ENCODE data around the gene HERC2. TPM values are rescaled to one million over a fixed set of nuclear protein-coding genes. Genes with fewer than 3 reads are reported as not detected.

HERC2 gene
- polyA plus RNA-seq, 1 of the 3 experiments (the other 2 are of a cell fraction), result 22.3 TPM

DNA sequence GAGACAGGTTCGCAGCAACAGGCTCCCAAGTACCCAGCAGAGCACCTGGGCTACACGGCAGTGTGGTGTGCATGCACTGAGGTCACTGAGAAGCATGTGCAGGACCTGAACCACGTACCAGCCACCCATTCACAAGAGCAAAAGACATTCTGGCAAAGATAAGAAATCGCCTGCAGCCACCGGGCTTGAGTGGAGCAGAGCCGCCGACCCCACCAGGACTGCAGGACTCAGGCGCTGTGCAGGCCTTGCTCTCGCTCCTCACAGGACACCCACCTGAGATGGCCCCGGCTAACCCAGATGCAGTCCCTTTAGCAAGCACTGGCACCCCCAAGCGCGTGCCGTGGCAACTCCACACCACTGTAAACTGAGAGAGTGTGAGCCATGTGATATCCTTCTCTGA lies 190.6 kb downstream of the HERC2 start:
- no peak overlapping the region for H2AFZ ChIP-seq (ENCODE audit: low read depth)
- H3K9ac ChIP-seq, result no peak overlapping the region
- DNase-seq, result no peak
- H4K20me1 ChIP-seq (ENCODE audit: insufficient read depth), result 0 out of 2 replicates have a peak, but pooled peaks cover 4% of the 10 kb centered on the region
- H3K36me3 ChIP-seq (replicated peaks in 1 of 2; ENCODE audit: control insufficient read depth in 1 of 2, insufficient read depth in 2 of 2, low read length in 1 of 2), result peaks cover 9 to 48% of the 10 kb centered on the region in 2 experiments
- no peaks in the 10 kb centered on the region for H3K9me3 ChIP-seq
- H3K4me1 ChIP-seq (ENCODE audit: control insufficient read depth in 1 of 2, insufficient read depth in 2 of 2, low read depth in 1 of 2, low read length in 1 of 2), result peaks cover 0 to 18% of the 10 kb centered on the region in 2 experiments
- no peak overlapping the region for H3K4me3 ChIP-seq (ENCODE audit: low read depth in 2 of 2, low read length in 1 of 2)
- TF ChIP-seq MEF2A (IDR thresholded peaks at IDR 0.05; ENCODE audit: borderline replicate concordance, low read depth) (no peak), POLR2AphosphoS5 (IDR thresholded peaks at IDR 0.05; ENCODE audit: low read depth, low read length) (no peak), NFIC (IDR thresholded peaks at IDR 0.05; ENCODE audit: borderline replicate concordance) (no peak), RCOR1 (IDR thresholded peaks at IDR 0.05; ENCODE audit: low read length) (no peak), RAD21 (IDR thresholded peaks at IDR 0.05; ENCODE audit: low read length) (no peak), TAF1 (IDR thresholded peaks at IDR 0.05; ENCODE audit: borderline replicate concordance, low read depth, low read length) (no peak)
- peaks cover 33% of the 10 kb centered on the region for H3F3A ChIP-seq (replicated peaks; ENCODE audit: insufficient read depth)
- 95% methylated on average over 8 of the region's 13 CpGs for WGBS (ENCODE audit: low lambda C conversion rate)
- H3K9me2 ChIP-seq, result no peaks in the 10 kb centered on the region
- H3K27me3 ChIP-seq (ENCODE audit: insufficient read depth), result no peaks in the 10 kb centered on the region
- no peaks in the 10 kb centered on the region for H3K79me2 ChIP-seq (ENCODE audit: insufficient read depth)
- no peak overlapping the region for H3K4me2 ChIP-seq
- ChIA-PET POLR2A (no interaction called here), CTCF (no interaction called here)
- peak overlapping the region in 1 of 2 experiments; percentile 88; a peak in 1 of 4 replicates for H3K27ac ChIP-seq (ENCODE audit: low read depth in 2 of 2, low read length in 1 of 2)

DNA sequence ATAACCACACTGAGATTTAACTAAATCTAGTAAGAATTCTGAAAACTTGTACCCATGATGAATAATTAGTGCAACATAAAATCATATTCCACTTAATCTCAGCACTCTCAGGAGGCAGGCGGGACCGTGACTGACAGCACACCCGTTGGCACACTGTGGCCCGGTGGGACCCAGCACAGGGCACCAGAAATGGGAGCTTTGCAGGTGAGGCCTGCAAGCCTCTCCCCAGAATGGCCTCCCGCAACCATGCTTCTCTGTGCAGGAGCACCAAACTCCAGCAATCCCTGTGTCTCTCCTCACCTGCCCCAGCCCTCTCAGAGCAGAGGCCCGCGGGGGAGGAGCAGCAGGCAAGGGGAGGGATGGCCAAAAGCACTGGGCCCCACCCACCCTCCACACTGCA lies 191.3 kb downstream of the HERC2 start:
- Histone ChIP-seq H3K4me2 (no peak overlapping the region), H3K9ac (no peak overlapping the region), H3K4me3 (ENCODE audit: low read depth in 2 of 2, low read length in 1 of 2) (no peak overlapping the region), H2AFZ (ENCODE audit: low read depth) (no peak overlapping the region), H3K9me2 (no peaks in the 10 kb centered on the region), H3K79me2 (ENCODE audit: insufficient read depth) (no peaks in the 10 kb centered on the region), H3K9me3 (no peaks in the 10 kb centered on the region), H3K27me3 (ENCODE audit: insufficient read depth) (no peaks in the 10 kb centered on the region), H4K20me1 (ENCODE audit: insufficient read depth) (0 out of 2 replicates have a peak, but pooled peaks cover 4% of the 10 kb centered on the region), H3K4me1 (ENCODE audit: control insufficient read depth in 1 of 2, insufficient read depth in 2 of 2, low read depth in 1 of 2, low read length in 1 of 2) (peaks cover 0 to 18% of the 10 kb centered on the region in 2 experiments), H3F3A (replicated peaks; ENCODE audit: insufficient read depth) (peaks cover 33% of the 10 kb centered on the region), H3K36me3 (replicated peaks in 1 of 2; ENCODE audit: control insufficient read depth in 1 of 2, insufficient read depth in 2 of 2, low read length in 1 of 2) (peaks cover 9 to 46% of the 10 kb centered on the region in 2 experiments), H3K27ac (ENCODE audit: low read depth in 2 of 2, low read length in 1 of 2) (no peak overlapping the region)
- CTCF ChIA-PET, result interaction anchor here (1.4 kb wide), 1 partner anchor 11 kb away, joined by 4 read pairs; no protein-coding TSS in a partner anchor
- WGBS (ENCODE audit: low lambda C conversion rate), result 100% methylated on average over 2 of the region's 7 CpGs
- no peak for DNase-seq
- POLR2A ChIA-PET, result no interaction called here
- TF ChIP-seq FOXJ3 (CRISPR knock-in tag; IDR thresholded peaks at IDR 0.05) (no peak), JUND (IDR thresholded peaks at IDR 0.05) (no peak), FOSL2 (IDR thresholded peaks at IDR 0.05; ENCODE audit: borderline replicate concordance, low read depth) (no peak), RXRA (IDR thresholded peaks at IDR 0.05; ENCODE audit: borderline replicate concordance, low read depth) (no peak), POLR2AphosphoS5 (IDR thresholded peaks at IDR 0.05; ENCODE audit: low read depth, low read length) (no peak), EP300 (IDR thresholded peaks at IDR 0.05; ENCODE audit: borderline replicate concordance in 1 of 2, low read depth in 1 of 2, low read length in 1 of 2) (no peak), ELF1 (IDR thresholded peaks at IDR 0.05) (no peak)

DNA sequence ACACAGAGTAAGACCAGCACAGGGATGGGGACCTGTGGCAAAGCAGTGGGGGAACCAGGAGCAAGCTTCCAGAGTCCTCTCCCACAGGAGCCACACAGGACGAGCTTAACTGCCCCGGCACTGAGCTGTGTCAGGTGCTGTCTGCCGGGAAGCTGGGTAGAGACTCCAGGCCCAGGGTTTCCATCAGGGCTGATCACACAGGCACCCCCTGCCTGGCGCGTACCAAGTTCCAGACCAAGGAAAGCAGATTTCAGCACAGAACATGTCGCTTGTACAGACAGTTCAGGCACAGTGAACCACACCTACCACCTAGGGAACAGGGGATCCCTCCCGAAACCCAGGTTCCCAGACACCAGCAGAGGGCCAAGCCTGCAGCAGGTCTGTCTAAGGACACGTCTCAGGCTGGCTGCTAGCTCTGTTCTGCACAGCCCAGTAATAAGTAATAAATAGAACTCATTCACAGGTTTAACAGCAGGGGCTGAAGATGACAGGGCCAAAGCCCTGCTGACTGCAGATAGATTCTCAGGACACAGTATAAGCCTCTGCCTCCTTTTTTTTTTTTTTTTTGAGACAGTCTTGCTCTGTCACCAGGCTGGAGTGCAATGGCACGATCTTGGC lies 192.6 kb downstream of the HERC2 start:
- Histone ChIP-seq H3K36me3 (replicated peaks in 1 of 2; ENCODE audit: control insufficient read depth in 1 of 2, insufficient read depth in 2 of 2, low read length in 1 of 2) (peaks cover 3 to 47% of the 10 kb centered on the region in 2 experiments), H3K9me2 (no peaks in the 10 kb centered on the region), H3K27ac (ENCODE audit: low read depth in 2 of 2, low read length in 1 of 2) (no peak overlapping the region), H3K79me2 (ENCODE audit: insufficient read depth) (no peaks in the 10 kb centered on the region), H3F3A (replicated peaks; ENCODE audit: insufficient read depth) (peaks cover 30% of the 10 kb centered on the region), H2AFZ (ENCODE audit: low read depth) (no peak overlapping the region), H4K20me1 (ENCODE audit: insufficient read depth) (0 out of 2 replicates have a peak, but pooled peaks cover 4% of the 10 kb centered on the region), H3K9ac (no peak overlapping the region), H3K9me3 (no peaks in the 10 kb centered on the region), H3K27me3 (ENCODE audit: insufficient read depth) (no peaks in the 10 kb centered on the region), H3K4me3 (ENCODE audit: low read depth in 2 of 2, low read length in 1 of 2) (no peak overlapping the region), H3K4me1 (ENCODE audit: control insufficient read depth in 1 of 2, insufficient read depth in 2 of 2, low read depth in 1 of 2, low read length in 1 of 2) (peaks cover 0 to 18% of the 10 kb centered on the region in 2 experiments), H3K4me2 (no peak overlapping the region)
- POLR2A ChIA-PET, result no interaction called here
- CTCF ChIA-PET, result no interaction called here
- 100% methylated on average over 4 of the region's 9 CpGs for WGBS (ENCODE audit: low lambda C conversion rate)
- no peak for TF ChIP-seq CHD2 (IDR thresholded peaks at IDR 0.05; ENCODE audit: low read length, partially characterized antibody)
- DNase-seq, result no peak

Data from SK-N-SH (cell line).